Renal cortical epithelial cell (primary cell): ENCODE results near the gene RASL12. TPM values are rescaled to one million over a fixed set of nuclear protein-coding genes. Genes with fewer than 3 reads are reported as not detected.
"Not testable (repeated sequence)": the region's sequence is repeated elsewhere in the genome, so short reads cannot be mapped to it uniquely, and the experiment has no call there.

Experiments used
- DNase-seq: peaks from one replicate; pipeline ENCODE4 v3.0.0-alpha.2; 2011; ENCODE audit warnings: low read depth
- total RNA-seq: library from RNA; depleted of rRNA; stranded (reverse); fragments of >200 nt; gene quantifications from 2 replicates; pipeline ENCODE4 v1.2.3, GENCODE V29; 2014

Gene RASL12
- total RNA-seq, 1 donor from 2014 or later = not detected

- not testable (repeated sequence) for DNase-seq
Observed at GRCh38 chr15:65075607-65076395, 8.0 kb upstream of the RASL12 start.

GRCh38 chr15:65074946-65075345, 7.2 kb upstream of the RASL12 start:
- not testable (repeated sequence) for DNase-seq

GRCh38 chr15:65072617-65073016, 4.8 kb upstream of the RASL12 start:
- no peak for DNase-seq

- no peak for DNase-seq
Observed at GRCh38 chr15:65072027-65072426, 4.2 kb upstream of the RASL12 start.

GRCh38 chr15:65071381-65071811, 3.6 kb upstream of the RASL12 start:
- DNase-seq = no peak

GRCh38 chr15:65069779-65070546, 2.2 kb upstream of the RASL12 start:
- DNase-seq = no peak

- peak; percentile 76 for DNase-seq
Observed at GRCh38 chr15:65069179-65069578, 1.4 kb upstream of the RASL12 start.

GRCh38 chr15:65068403-65068788, 605 bp upstream of the RASL12 start:
- DNase-seq = no peak

GRCh38 chr15:65067317-65067644, 510 bp downstream of the RASL12 start:
- no peak for DNase-seq

- DNase-seq = no peak
Observed at GRCh38 chr15:65066635-65067316, 1.0 kb downstream of the RASL12 start.

- no peak for DNase-seq
Observed at GRCh38 chr15:65066001-65066634, 1.7 kb downstream of the RASL12 start.

GRCh38 chr15:65062726-65063125, 5.1 kb downstream of the RASL12 start:
- DNase-seq = no peak

GRCh38 chr15:65062061-65062460, 5.7 kb downstream of the RASL12 start:
- DNase-seq = no peak

GRCh38 chr15:65060641-65061397, 7.0 kb downstream of the RASL12 start:
- no peak for DNase-seq

GRCh38 chr15:65059931-65060596, 7.7 kb downstream of the RASL12 start:
- DNase-seq = no peak

- DNase-seq = no peak
Observed at GRCh38 chr15:65059369-65059750, 8.4 kb downstream of the RASL12 start.

GRCh38 chr15:65058394-65059368, 9.1 kb downstream of the RASL12 start:
- no peak for DNase-seq

- DNase-seq = no peak
Observed at GRCh38 chr15:65057549-65057940, 10.2 kb downstream of the RASL12 start.

- peak; percentile 99 for DNase-seq
Observed at GRCh38 chr15:65056868-65057548, 10.8 kb downstream of the RASL12 start.
